ENCODE data around the gene SPHKAP.

The SPHKAP gene

DNA sequence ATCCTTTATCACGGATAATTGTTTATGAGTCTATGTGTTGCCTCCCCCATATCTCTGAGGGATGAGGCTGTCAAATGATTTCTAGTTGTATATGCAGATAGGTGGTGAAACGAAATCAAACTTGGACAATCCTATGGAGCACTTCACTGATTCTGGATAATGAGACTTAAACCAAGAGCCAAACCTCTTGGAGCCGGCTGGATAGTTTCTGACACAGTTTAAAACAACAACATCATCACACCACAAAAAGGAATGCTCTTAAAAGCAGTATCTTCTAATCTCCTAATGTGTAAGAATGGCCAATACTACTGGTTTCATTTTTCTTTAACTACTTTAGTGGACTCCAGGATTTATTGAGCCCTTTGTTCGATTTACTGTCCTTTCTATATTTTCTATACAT, 36.5 kb downstream of the SPHKAP start:
- Histone ChIP-seq H3K36me3 (no peaks in the 10 kb centered on the region), H3K27ac (no peak overlapping the region), H3K4me1 (no peaks in the 10 kb centered on the region), H3K9ac (no peak overlapping the region), H3K27me3 (no peaks in the 10 kb centered on the region), H3K9me3 (replicated peaks in 1 of 11) (no peaks in the 10 kb centered on the region), H4K20me1 (no peaks in the 10 kb centered on the region), H3K4me3 (no peak overlapping the region), H3K4me2 (no peak overlapping the region)
- no peak for TF ChIP-seq Cebpa-rat (IDR thresholded peaks at IDR 0.05)

DNA sequence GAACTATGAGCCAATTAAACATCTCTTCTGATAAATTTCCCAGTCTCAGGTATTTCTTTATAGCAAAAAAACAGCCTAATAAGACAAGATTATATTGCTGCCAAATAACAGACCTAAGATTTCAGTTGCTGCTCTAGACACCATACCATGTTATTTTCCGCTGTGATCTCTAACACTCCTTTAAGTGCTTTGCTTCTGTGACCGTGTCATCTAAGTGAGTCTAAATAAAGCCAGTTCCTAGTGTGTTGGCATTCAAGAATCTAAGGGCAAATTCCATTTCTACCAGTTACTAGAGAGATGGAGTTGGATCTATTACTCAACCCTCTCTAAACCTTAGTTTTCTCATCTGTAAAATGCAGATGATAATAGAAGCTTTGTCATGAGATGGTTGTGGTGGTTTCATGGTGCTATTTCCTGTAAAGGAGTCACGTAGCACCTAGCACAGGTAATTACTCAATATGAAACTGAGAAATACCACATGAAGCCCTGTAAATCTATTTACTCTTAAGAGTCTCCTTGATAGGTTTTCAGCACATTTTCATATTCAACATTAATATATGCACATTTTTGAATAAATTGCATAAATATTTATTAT, 40.5 kb downstream of the SPHKAP start:
- Histone ChIP-seq H3K4me3 (no peak overlapping the region), H3K4me1 (no peaks in the 10 kb centered on the region), H3K4me2 (no peak overlapping the region), H3K9me3 (replicated peaks in 1 of 11) (no peaks in the 10 kb centered on the region), H3K27me3 (no peaks in the 10 kb centered on the region), H3K27ac (no peak overlapping the region), H3K36me3 (no peaks in the 10 kb centered on the region), H3K9ac (no peak overlapping the region), H4K20me1 (no peaks in the 10 kb centered on the region)
- TF ChIP-seq Cebpa-rat (IDR thresholded peaks at IDR 0.05): no peak

DNA sequence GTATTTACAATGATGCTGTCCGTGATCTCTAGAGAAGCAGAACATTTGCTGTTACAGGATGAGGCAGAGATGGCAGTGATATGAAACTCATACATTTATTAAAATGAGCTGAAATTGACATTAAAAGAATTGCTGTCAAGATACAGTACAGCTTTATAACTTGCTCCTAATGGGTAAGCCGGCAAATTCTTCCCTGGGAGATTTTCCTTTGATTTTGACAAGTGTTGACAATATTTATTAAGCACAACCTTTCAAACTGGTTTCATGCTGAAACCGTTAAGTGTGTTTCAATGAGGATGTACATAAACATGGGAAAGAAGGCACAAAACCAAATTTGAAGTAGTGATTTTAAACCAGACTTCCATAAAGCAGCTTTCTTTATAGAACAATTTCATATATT, 45.5 kb downstream of the SPHKAP start:
- Histone ChIP-seq H3K36me3 (no peaks in the 10 kb centered on the region), H3K27ac (no peak overlapping the region), H3K9me3 (replicated peaks in 1 of 11) (no peaks in the 10 kb centered on the region), H3K9ac (no peak overlapping the region), H3K4me1 (no peaks in the 10 kb centered on the region), H3K4me3 (no peak overlapping the region), H3K4me2 (no peak overlapping the region), H4K20me1 (no peaks in the 10 kb centered on the region), H3K27me3 (no peaks in the 10 kb centered on the region)
- TF ChIP-seq Cebpa-rat (IDR thresholded peaks at IDR 0.05): no peak

DNA sequence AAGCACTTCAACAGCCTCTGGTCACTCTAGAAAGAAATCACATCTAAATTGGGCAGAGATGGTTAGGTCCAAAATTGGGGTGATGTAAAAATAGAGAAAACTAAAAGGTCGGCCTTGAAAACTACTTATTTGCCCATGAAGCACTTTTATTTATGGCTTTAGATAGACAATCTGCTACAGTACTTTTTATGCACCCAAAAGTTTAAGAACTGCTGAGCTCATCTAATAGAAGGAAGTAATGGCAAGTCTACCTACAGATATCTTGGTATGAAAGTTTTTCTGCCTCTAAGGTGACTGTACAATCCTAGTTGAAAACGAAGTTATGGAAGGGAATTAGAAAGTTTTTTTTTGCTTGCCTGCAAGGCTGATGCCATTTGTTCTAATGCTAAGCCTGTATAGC, 46.2 kb downstream of the SPHKAP start:
- Histone ChIP-seq H3K9ac (no peak overlapping the region), H3K4me3 (no peak overlapping the region), H3K4me1 (no peaks in the 10 kb centered on the region), H4K20me1 (no peaks in the 10 kb centered on the region), H3K36me3 (no peaks in the 10 kb centered on the region), H3K27ac (no peak overlapping the region), H3K27me3 (no peaks in the 10 kb centered on the region), H3K9me3 (replicated peaks in 1 of 11) (no peaks in the 10 kb centered on the region), H3K4me2 (no peak overlapping the region)
- no peak for TF ChIP-seq Cebpa-rat (IDR thresholded peaks at IDR 0.05)

- Histone ChIP-seq H3K9me3 (replicated peaks in 1 of 11) (no peaks in the 10 kb centered on the region), H4K20me1 (no peaks in the 10 kb centered on the region), H3K4me3 (no peak overlapping the region), H3K4me2 (no peak overlapping the region), H3K27ac (no peak overlapping the region), H3K36me3 (no peaks in the 10 kb centered on the region), H3K27me3 (no peaks in the 10 kb centered on the region), H3K9ac (no peak overlapping the region), H3K4me1 (no peaks in the 10 kb centered on the region)
- no peak for TF ChIP-seq Cebpa-rat (IDR thresholded peaks at IDR 0.05)
Observed at GRCh38 chr2:228131833-228132232, 49.7 kb downstream of the SPHKAP start.

DNA sequence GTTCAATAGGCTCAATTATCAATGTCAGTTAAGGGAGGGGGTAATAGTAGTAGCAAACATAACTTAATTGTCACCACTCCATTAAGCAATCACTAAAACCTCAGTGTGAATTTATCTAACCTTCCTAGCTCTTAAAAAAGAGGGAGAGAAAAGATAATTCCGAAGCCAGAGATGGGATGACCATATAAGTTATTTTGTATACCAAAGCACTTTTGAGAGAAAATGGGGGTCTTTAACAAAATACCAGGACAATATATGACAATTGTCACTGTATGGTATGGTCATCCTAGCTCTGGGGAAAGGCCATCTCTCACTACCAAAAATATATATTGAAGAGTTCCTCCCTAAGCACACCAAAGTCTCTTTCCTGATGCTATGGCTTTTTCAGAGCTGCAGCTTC, 55.1 kb downstream of the SPHKAP start:
- no peak for TF ChIP-seq Cebpa-rat (IDR thresholded peaks at IDR 0.05)

GRCh38 chr2:228118940-228119339, 62.5 kb downstream of the SPHKAP start:
- Histone ChIP-seq H3K9ac (no peak overlapping the region), H3K4me2 (no peak overlapping the region), H4K20me1 (no peaks in the 10 kb centered on the region), H3K27ac (no peak overlapping the region), H3K9me3 (replicated peaks in 1 of 11) (no peaks in the 10 kb centered on the region), H3K27me3 (no peaks in the 10 kb centered on the region), H3K4me3 (no peak overlapping the region), H3K4me1 (no peaks in the 10 kb centered on the region), H3K36me3 (no peaks in the 10 kb centered on the region)
- no peak for TF ChIP-seq Cebpa-rat (IDR thresholded peaks at IDR 0.05)

More for the DNA sequence above, 55.1 kb downstream of the SPHKAP start:
- Histone ChIP-seq H3K4me2 (no peak overlapping the region), H3K27me3 (no peaks in the 10 kb centered on the region), H3K4me1 (no peaks in the 10 kb centered on the region), H3K36me3 (no peaks in the 10 kb centered on the region), H3K9ac (no peak overlapping the region), H4K20me1 (no peaks in the 10 kb centered on the region), H3K9me3 (replicated peaks in 1 of 11) (no peaks in the 10 kb centered on the region), H3K4me3 (no peak overlapping the region), H3K27ac (no peak overlapping the region)

DNA sequence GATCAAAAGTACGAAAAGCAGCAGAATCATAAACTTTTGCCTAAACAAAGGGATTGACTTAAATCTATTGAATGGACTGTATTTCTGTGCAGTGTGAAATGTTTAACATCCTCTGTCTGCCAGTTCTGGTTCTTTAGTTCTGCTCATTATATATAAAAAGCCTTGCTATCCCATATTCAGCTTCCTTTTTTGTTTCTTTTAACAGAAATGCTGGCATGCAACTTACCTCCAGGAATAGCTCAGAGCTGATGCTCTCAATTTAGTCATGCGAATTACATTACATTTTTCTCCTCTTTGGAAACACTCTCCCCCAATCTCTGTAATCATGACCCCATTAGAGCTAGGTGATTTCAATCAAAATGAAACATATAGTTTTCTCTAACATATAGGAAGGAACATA, 73.6 kb downstream of the SPHKAP start:
- Histone ChIP-seq H3K27me3 (no peaks in the 10 kb centered on the region), H3K4me1 (no peaks in the 10 kb centered on the region)
- TF ChIP-seq Cebpa-rat (IDR thresholded peaks at IDR 0.05): no peak

GRCh38 chr2:228105526-228106250, 75.8 kb downstream of the SPHKAP start:
- Histone ChIP-seq H3K36me3 (no peaks in the 10 kb centered on the region), H3K9me3 (replicated peaks in 1 of 11) (peaks cover 0 to 15% (median 0%) of the 10 kb centered on the region in 11 experiments; a peak in 5 of 22 replicates), H3K27ac (no peak overlapping the region), H3K4me2 (no peak overlapping the region), H3K4me3 (no peak overlapping the region), H4K20me1 (no peaks in the 10 kb centered on the region), H3K9ac (no peak overlapping the region), H3K4me1 (no peaks in the 10 kb centered on the region), H3K27me3 (no peaks in the 10 kb centered on the region)
- TF ChIP-seq Cebpa-rat (IDR thresholded peaks at IDR 0.05): no peak

More for the DNA sequence above, 73.6 kb downstream of the SPHKAP start:
- Histone ChIP-seq H3K9me3 (replicated peaks in 1 of 11) (peaks cover 0 to 15% (median 0%) of the 10 kb centered on the region in 11 experiments; a peak in 5 of 22 replicates), H3K27ac (no peak overlapping the region), H3K9ac (no peak overlapping the region), H4K20me1 (no peaks in the 10 kb centered on the region), H3K4me2 (no peak overlapping the region), H3K36me3 (no peaks in the 10 kb centered on the region), H3K4me3 (no peak overlapping the region)

DNA sequence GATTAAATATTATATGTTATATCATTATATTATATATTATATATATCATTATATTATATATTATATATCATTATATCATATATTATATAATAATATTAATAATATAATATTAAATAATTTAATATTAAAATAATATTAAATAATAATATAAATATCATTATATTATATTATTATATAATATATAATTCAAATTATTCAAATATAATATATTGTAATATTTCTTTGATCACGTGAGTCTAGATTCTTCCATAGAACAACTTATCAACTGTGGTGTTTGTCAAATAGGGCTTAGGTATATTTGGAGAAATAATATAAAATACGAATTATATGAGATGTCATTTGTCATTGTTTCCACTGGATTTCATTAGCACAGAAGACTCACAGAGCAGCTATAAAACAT, 77.3 kb downstream of the SPHKAP start:
- no peaks in the 10 kb centered on the region for H4K20me1 ChIP-seq
- no peaks in the 10 kb centered on the region for H3K4me1 ChIP-seq
- H3K4me3 ChIP-seq: no peak overlapping the region
- no peaks in the 10 kb centered on the region for H3K27me3 ChIP-seq
- H3K4me2 ChIP-seq: no peak overlapping the region
- peaks cover 0 to 21% (median 3%) of the 10 kb centered on the region in 11 experiments; a peak in 10 of 22 replicates for H3K9me3 ChIP-seq (replicated peaks in 1 of 11)
- H3K9ac ChIP-seq: no peak overlapping the region
- no peak overlapping the region for H3K27ac ChIP-seq
- TF ChIP-seq Cebpa-rat (IDR thresholded peaks at IDR 0.05): no peak
- H3K36me3 ChIP-seq: no peaks in the 10 kb centered on the region

Measured in BLaER1 treated with 17β-estradiol and CSF1 and Interleukin-3, amounts not matched to agents 10 nM and 100 nM (cell line).